ENCODE measurements around the gene SLC45A1.

Gene SLC45A1

GRCh38 chr1:8311068-8311718, 6.7 kb upstream of the SLC45A1 start:
- DNase-seq (ENCODE audit: low read depth) = no peak

DNA sequence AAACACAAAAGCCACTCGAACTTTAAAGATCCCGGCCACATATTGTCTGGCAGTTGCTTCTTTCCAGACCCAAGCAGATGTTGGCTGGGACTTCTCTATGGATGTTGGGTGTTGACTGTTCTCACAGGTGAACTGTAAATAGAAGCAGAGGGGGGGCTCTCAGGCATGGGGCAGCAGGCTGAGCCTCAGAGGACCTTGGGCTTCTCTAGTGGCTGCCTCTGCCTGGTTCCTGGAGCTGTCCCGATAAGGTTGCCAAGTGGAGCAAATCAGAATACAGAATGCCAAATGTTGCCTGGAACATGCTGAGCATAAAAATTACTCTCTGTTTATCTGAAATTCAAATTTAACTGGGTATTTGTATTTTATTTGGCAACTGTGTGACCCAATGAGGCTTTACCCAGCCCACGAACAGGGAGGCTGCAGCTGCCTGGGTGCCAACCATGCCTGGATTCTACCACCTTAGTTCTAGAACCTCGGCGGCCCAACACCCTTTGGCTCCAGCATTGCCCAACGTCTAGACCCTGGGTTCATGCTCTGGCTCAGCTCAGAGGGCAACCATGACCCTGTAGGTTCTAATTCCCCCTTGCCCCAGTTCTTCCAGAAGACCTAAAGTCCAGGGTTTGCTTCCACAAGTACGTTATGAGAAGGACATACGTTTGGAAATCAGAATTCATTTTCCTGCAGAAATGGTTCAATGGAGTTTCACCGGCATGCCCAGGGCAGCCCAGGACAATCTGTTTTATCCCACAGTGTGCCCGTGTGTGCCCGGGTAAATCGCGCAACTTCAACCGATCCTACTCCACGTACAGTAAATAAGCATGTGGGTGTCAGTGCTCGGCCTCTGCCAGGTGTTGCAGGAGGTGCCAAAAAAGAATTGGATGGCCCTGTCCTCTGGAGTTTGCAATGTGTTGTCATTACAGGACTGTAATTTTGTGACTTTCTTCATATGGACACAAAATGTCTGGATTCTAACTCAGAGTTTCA, 5.4 kb upstream of the SLC45A1 start:
- DNase-seq (ENCODE audit: low read depth) = no peak

DNA sequence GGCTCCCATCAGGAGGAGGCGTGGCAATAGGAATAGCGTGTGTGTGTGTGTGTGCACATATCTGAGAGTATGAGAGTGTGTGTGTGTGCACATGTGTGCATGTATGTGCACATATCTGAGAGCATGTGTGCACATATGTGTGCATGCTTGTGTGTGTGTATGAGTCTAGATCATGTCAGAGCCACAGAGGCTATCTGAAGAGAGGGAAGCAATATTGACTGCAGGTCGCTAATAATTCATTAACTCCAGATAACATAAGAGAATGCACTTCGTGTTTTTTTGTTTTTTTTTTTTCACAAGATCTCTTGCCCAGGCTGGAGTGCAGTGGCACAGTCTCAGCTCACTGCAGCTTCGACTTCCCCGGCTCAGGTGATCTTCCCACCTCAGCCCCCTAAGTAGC, 4.7 kb upstream of the SLC45A1 start:
- no peak for DNase-seq (ENCODE audit: low read depth)

- DNase-seq (ENCODE audit: low read depth) = peak; percentile 61
These were observed 3.3 kb upstream of the SLC45A1 start for GRCh38 chr1:8314346-8315280.

DNA sequence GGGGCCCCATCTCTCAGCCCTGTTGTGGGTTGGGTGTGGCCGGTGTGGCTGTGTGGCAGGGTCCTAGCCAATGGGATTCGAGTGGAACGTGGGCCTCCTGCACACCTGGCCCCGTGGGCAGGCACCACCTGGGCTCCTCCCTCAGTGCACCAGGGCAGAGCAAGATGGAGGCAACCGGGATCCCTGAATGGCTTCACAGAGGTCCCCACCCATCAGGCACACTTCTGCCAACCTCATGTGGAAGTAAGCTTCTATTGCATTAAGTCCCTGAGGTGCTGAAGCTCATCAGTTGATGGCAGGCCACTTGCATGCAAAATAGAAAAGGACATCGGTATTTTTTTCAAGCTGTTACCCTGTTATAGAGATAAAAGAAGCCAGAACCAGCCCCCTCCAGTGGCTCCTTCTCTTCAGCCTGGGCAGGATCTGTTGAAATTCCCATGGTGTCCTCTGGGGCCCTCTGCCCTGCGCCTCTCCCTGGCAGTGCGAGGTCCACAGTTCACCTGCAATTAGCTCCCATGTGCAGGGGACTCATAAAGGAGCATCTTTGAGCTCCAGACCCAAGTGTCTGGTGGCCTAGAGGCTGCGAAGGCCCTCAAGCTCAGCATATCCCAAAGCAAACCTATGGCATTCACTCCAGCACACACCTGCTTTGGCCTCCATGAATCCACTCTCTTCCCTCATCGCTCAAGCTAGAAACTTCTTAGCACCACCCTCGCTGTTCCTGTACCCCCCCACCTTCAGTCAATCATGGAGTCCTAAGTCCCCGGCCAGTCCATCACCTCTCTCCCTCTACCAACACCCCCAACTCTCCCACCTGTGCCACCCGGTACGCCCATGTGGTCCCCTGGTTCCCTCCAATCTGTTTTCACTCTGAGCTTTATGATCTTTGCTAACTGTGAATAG, 2.1 kb upstream of the SLC45A1 start:
- no peak for DNase-seq (ENCODE audit: low read depth)

DNA sequence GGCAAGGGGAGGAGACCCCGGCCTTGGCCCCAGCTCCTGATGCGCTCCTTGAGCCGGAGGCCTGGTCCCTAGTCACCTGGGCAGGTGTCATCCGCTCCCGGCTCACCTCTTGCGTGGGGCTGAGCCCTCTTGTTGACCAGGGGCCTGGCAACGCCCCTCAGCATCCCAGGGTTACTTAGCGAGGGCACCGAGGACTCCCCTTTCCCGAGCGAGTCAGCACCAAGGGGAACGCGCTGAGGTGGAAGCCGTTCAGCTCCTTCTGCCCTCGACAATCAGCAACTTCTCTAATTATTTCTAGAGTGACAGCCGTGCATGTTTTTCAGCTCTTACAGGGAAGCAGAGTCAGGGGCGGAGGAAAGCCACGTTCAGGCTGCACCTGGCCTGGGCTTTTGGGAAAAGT, 522 bp downstream of the SLC45A1 start:
- DNase-seq (ENCODE audit: low read depth) = no peak

DNA sequence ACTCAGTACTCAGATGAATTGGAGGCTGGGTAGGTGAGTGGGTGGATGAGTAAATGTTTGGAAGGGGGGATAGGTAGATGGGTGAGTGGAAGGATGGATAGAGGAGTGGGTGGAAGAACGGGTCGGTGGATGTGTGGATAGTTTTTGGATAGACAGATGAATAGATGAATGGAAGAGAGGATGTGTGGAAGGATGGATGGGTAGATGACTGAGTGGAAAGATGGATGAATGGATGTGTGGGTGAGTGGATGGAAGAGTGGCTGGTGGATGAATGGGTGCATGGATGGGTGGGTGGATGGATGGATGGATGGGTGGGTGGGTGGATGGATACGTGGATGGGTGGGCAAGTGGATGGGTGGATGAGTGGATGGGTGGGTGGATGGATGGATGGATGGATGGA, 3.7 kb downstream of the SLC45A1 start:
- DNase-seq (ENCODE audit: low read depth) = no peak

DNA sequence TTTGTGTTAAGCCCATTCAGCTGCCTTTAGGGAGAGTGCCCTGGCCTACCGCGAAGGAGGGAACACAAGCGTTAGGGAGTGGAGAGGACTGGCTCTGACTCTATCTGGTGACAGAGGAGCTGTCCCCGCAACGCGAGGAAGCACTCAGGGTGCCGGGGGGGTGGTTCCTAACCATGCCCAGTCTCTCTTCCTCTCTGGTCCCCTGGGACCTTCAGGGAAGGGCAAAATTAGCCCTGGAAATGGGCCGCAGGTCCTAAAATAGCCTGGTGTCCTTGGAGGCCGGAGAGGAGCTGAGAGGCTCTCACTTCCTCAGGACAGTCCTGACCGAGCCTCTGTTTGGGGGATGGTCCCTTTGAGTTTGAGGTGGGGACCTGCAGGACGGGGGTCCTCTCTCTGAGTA, 5.8 kb downstream of the SLC45A1 start:
- no peak for DNase-seq (ENCODE audit: low read depth)

GRCh38 chr1:8324176-8324810, 6.4 kb downstream of the SLC45A1 start:
- DNase-seq (ENCODE audit: low read depth) = no peak

DNA sequence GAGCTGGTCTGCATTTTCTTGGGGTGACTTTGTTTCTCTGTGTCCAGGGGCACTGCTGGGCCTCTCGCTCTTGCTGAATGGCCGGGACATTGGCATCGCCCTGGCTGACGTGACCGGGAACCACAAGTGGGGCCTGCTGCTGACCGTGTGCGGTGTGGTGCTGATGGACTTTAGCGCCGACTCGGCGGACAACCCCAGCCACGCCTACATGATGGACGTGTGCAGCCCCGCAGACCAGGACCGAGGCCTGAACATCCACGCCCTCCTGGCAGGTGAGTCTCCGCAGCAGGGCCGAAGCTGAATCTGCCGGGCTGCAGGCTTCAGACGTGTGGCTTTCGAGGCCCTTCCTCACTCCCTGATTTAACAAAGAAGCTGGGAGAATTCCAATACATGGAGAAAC, 7.9 kb downstream of the SLC45A1 start:
- DNase-seq (ENCODE audit: low read depth) = no peak

DNA sequence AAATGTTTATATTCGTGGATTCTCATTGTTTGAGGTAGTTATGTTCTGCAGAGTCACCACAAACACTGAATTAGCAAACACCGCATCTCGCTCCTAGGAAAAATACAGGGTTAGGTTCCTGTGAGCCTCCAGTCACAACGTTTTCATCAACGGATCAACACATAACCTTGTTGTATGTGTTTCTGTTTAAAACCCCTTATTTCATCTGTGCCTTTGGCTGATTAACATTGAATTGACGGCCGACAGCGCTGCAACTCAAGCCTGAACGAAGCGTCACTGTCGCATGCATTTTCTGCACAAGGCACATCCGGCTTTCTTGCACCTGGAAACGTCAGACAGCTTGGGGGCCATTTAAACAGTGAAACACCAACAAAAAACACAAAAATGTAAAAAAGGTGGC, 8.4 kb downstream of the SLC45A1 start:
- DNase-seq (ENCODE audit: low read depth) = no peak

GRCh38 chr1:8328271-8328670, 10.4 kb downstream of the SLC45A1 start:
- DNase-seq (ENCODE audit: low read depth) = no peak

- no peak for DNase-seq (ENCODE audit: low read depth)
These were observed 11.5 kb downstream of the SLC45A1 start for GRCh38 chr1:8329439-8329838.

- no peak for DNase-seq (ENCODE audit: low read depth)
These were observed 11.9 kb downstream of the SLC45A1 start for GRCh38 chr1:8329858-8330257.

GRCh38 chr1:8330271-8331125, 12.6 kb downstream of the SLC45A1 start:
- no peak for DNase-seq (ENCODE audit: low read depth)

- DNase-seq (ENCODE audit: low read depth) = no peak
These were observed 14.9 kb downstream of the SLC45A1 start for GRCh38 chr1:8332806-8333205.

GRCh38 chr1:8333246-8333987, 15.5 kb downstream of the SLC45A1 start:
- DNase-seq (ENCODE audit: low read depth) = no peak

- DNase-seq (ENCODE audit: low read depth) = no peak
These were observed 16.4 kb downstream of the SLC45A1 start for GRCh38 chr1:8334106-8334851.
